SJSA1 (cell line): ENCODE measurements around the gene SLC1A2. TPM values are rescaled to one million over a fixed set of nuclear protein-coding genes. Genes with fewer than 3 reads are reported as not detected.
A peak's percentile ranks its signal among the peaks of the same experiment; 100 is the strongest.

ENCODE experiments used
- DNase-seq, 2 experiments: peaks; one replicate each; pipeline ENCODE4 v3.0.0-alpha.2; 2015 to 2020; ENCODE audit warnings: low spot score in 2 of 2, low read depth in 1 of 2
- H3K27ac ChIP-seq: fragments of 250-450 bp; sonication (Bioruptor Pico); 2 replicates; pipeline ENCODE4 v1.5.1; 2020; ENCODE audit warnings: mild to moderate bottlenecking, moderate library complexity
- H3K27me3 ChIP-seq: fragments of 250-450 bp; sonication (Bioruptor Pico); replicated peaks from 2 replicates; pipeline ENCODE4 v1.5.1; 2020; ENCODE audit warnings: mild to moderate bottlenecking, moderate library complexity
- H3K36me3 ChIP-seq: fragments of 250-450 bp; sonication (Bioruptor Pico); 2 replicates; pipeline ENCODE4 v1.5.1; 2020; ENCODE audit warnings: mild to moderate bottlenecking
- H3K4me1 ChIP-seq: fragments of 250-450 bp; sonication (Bioruptor Pico); replicated peaks from 2 replicates; pipeline ENCODE4 v1.6.1; 2021; ENCODE audit warnings: mild to moderate bottlenecking
- H3K4me3 ChIP-seq: fragments of 250-450 bp; sonication (Bioruptor Pico); 2 replicates; pipeline ENCODE4 v1.5.1; 2020; ENCODE audit warnings: mild to moderate bottlenecking
- H3K9me3 ChIP-seq: fragments of 250-450 bp; sonication (Bioruptor Pico); replicated peaks from 2 replicates; pipeline ENCODE4 v1.5.1; 2020; ENCODE audit warnings: mild to moderate bottlenecking
- total RNA-seq: library from RNA; depleted of rRNA; stranded (reverse); fragments of >200 nt; shearing (Covaris generic); gene quantifications from 2 replicates; pipeline ENCODE4 v1.2.3, GENCODE V29; 2014; rRNA removed

Gene SLC1A2
- total RNA-seq: 0.56 TPM in 1 of 2 replicates, not detected in the other

DNA sequence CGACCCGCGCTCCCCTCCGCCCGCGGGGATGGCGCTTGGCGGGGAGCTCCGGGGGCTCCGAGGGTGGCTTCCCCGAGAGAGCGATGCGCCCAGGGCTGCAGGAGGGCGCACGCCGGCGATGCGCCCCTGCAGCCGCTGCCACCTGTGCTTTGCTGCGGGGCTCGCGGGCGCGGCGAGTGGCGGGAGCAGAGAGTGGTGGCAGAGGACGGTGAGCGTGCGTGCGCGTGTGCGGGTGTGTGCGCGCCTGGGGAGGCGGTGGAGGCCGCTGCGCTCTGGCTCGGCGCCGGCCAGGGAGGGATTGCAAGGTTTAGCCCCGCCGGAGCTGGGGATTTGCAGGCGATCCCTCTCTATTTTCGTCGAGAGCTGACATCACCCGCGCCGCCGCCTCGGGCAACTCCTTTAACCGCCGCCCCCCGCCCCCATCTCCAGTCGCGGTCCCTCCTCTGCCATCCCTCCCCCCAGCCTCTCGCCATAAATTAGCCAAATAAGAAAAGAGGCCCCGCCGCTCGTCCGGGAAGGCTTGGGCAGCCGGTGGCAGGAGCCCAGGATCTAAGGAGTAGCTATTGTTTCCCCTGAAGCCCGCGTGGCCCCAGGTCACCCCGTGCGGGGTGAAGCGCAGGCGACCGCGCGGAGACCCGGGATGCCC, at the start of gene SLC1A2:
SLC1A2 (minus strand) TSS at position 375 of the 646 bp plus-strand sequence. CDS start 592 bp downstream, outside the sequence.
- Histone ChIP-seq H3K4me1 (peaks cover 8% of the 10 kb centered on the region), H3K27ac (no peak within 1 kb of the TSS), H3K27me3 (peaks cover 39% of the 10 kb centered on the region), H3K36me3 (no peaks in the 10 kb centered on the region), H3K9me3 (no peaks in the 10 kb centered on the region), H3K4me3 (peak within 1 kb of the TSS; percentile 33)
- DNase-seq: peak in 1 of 2 experiments; percentile 18

GRCh38 chr11:35466058-35466457, 46.7 kb upstream of the SLC1A2 start:
- no peak overlapping the region for H3K4me3 ChIP-seq
- no peak for DNase-seq
- H3K27me3 ChIP-seq: no peaks in the 10 kb centered on the region

DNA sequence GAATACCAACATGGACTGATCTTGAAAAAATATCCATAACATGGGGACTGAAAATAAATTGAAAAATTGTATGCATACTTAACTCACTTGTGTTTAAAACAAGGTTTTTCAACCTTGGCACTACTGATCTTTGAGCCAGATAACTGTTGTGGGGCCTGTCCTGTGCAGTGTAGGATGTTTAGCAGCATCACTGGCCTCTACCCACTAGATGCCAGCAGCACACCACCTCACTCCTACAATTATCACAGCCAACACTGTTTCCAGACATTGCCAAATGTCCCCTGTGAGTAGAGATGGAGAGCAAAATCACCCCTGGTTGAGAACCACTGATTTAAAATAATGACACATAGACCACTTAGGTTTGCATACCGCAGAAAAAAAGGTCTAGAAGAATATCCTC, 45.0 kb upstream of the SLC1A2 start:
- no peaks in the 10 kb centered on the region for H3K27me3 ChIP-seq
- H3K4me3 ChIP-seq: no peak overlapping the region
- no peaks in the 10 kb centered on the region for H3K9me3 ChIP-seq
- H3K36me3 ChIP-seq: no peaks in the 10 kb centered on the region; the same call in 1 of the 2 replicates
- H3K27ac ChIP-seq: no peak overlapping the region
- no peaks in the 10 kb centered on the region for H3K4me1 ChIP-seq
- no peak for DNase-seq

More at GRCh38 chr11:35466058-35466457, 46.7 kb upstream of the SLC1A2 start:
- no peaks in the 10 kb centered on the region for H3K9me3 ChIP-seq
- H3K36me3 ChIP-seq: peaks cover 8% of the 10 kb centered on the region
- H3K4me1 ChIP-seq: no peaks in the 10 kb centered on the region
- no peak overlapping the region for H3K27ac ChIP-seq

- H3K9me3 ChIP-seq: no peaks in the 10 kb centered on the region
- no peak for DNase-seq
- H3K27ac ChIP-seq: no peak overlapping the region
- no peak overlapping the region for H3K4me3 ChIP-seq
- H3K4me1 ChIP-seq: no peaks in the 10 kb centered on the region
- no peaks in the 10 kb centered on the region; the same call in 1 of the 2 replicates for H3K36me3 ChIP-seq
- H3K27me3 ChIP-seq: no peaks in the 10 kb centered on the region
Observed at GRCh38 chr11:35463331-35463751, 44.0 kb upstream of the SLC1A2 start.

GRCh38 chr11:35461917-35462538, 42.7 kb upstream of the SLC1A2 start:
- H3K4me1 ChIP-seq: no peaks in the 10 kb centered on the region
- no peak overlapping the region for H3K27ac ChIP-seq
- DNase-seq: no peak
- no peak overlapping the region for H3K4me3 ChIP-seq
- no peaks in the 10 kb centered on the region for H3K9me3 ChIP-seq
- no peaks in the 10 kb centered on the region for H3K27me3 ChIP-seq
- H3K36me3 ChIP-seq: no peaks in the 10 kb centered on the region

DNA sequence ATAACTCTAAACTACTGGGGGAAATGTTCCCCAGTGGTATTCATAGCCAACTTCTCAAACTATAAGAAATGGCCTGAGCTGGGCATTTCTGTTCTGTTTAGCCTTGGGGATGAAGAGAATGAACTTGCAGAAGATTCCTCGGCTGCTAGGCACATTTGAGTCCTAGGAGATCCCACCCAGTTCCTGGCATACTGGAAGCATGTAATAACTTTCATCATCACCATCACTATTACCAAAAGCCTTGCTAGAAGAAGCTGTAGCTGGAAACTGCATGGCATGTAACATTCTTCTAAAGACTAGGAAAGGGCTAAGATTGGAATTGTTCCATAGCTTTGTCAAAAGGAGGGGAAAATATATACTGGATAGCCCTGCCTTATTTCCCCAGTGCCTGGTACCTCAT, 40.1 kb upstream of the SLC1A2 start:
- H3K36me3 ChIP-seq: peaks cover 3% of the 10 kb centered on the region; the same call in 1 of the 2 replicates
- no peak overlapping the region for H3K27ac ChIP-seq
- no peaks in the 10 kb centered on the region for H3K9me3 ChIP-seq
- H3K4me3 ChIP-seq: no peak overlapping the region
- H3K27me3 ChIP-seq: no peaks in the 10 kb centered on the region
- DNase-seq: no peak
- H3K4me1 ChIP-seq: no peaks in the 10 kb centered on the region

DNA sequence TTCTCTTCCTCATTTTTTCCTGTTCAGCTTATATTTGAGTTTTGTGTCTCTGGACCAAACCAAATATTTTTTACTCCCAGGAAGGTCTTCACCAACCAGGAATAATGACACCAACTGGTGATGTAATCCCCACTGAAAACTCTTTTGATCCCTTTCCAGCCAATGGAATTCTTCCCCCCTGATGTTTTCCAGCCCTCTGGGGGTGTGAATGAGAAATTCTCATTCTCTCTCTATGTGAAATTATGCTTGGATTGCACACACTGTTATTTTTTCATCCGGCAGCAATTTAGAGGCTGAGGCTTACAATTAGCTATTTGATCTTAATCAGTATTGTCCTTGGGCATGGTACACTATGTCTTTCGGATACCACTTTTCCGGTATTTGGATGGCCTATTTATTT, 39.5 kb upstream of the SLC1A2 start:
- H3K4me1 ChIP-seq: no peaks in the 10 kb centered on the region
- peaks cover 3% of the 10 kb centered on the region; the same call in 1 of the 2 replicates for H3K36me3 ChIP-seq
- no peak overlapping the region for H3K4me3 ChIP-seq
- H3K9me3 ChIP-seq: no peaks in the 10 kb centered on the region
- no peak for DNase-seq
- no peak overlapping the region for H3K27ac ChIP-seq
- H3K27me3 ChIP-seq: no peaks in the 10 kb centered on the region

DNA sequence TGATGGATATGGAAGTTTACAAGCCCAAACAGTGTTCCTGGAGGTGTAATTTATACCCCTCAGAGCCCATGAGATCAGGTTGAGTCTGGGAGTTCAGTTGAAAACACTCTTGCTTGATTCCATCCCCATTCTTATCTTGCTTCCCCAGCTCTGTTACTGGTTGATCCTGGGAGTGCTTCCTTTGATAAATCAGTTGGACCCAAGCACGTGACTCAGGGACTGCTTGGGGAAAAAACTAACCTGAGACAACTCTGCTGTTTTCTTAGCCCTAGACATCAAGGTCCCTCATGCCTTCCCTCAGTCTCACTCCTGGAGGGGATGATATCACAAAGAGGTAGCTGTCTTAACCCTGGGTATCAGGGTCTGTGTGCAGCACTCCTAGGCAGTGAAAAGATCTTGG, 35.0 kb upstream of the SLC1A2 start:
- DNase-seq: no peak

DNA sequence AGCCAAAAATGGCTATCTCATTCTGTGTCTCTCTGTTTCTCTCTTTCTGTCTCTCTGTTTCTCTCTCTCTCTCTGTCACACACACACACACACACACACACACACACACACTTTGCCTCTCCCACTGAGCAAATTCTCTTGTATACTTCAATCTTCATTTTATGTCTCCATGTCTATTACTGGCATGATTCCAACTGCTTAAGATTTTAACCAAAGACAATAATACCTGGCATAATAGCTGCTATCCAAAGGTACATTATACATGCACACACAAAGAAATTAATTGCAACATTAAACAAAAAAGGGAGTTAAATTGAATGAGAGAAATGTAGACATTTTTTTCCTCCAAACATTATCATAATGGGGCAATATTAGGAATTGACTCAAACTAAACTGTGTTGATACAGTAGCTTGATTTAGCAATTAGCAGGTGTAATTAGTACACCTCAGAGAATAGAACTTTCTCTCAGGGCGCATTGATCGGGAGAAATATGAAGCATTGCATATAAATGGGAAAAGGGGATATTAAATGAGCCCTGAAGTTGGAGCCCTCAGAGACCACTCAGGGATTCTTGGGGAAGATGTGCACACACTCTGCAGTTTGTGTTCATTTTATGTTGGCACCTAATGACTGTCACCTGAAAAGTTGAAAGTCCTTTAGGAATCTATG, 17.4 kb upstream of the SLC1A2 start:
- Histone ChIP-seq H3K4me3 (no peak overlapping the region), H3K9me3 (no peaks in the 10 kb centered on the region), H3K27ac (no peak overlapping the region), H3K27me3 (no peaks in the 10 kb centered on the region), H3K4me1 (no peaks in the 10 kb centered on the region), H3K36me3 (peaks cover 24% of the 10 kb centered on the region)
- no peak for DNase-seq

More for the DNA sequence above, 35.0 kb upstream of the SLC1A2 start:
- no peak overlapping the region for H3K27ac ChIP-seq
- peaks cover 7% of the 10 kb centered on the region; the same call in 1 of the 2 replicates for H3K36me3 ChIP-seq
- no peaks in the 10 kb centered on the region; the same call in 1 of the 2 replicates for H3K9me3 ChIP-seq
- H3K27me3 ChIP-seq: no peaks in the 10 kb centered on the region
- H3K4me1 ChIP-seq: no peaks in the 10 kb centered on the region
- no peak overlapping the region for H3K4me3 ChIP-seq

DNA sequence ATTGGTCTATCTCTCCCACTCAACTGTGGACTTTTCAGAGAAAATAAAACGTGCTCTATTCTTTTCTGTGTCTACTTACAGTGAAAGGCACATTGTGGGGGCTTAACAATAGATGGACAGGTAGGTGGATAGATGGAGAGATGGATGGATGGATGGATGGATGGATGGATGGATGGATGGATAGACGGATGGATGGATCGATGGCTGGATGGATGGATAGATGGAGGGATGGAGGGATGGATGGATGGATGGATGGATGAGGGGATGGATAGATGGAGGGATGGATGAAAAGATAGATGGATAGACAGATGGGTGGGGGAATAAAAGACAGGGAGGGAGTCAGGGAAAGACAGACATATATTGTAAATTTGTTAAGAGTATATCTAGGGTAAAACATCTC, 14.2 kb upstream of the SLC1A2 start:
- H3K4me1 ChIP-seq: no peaks in the 10 kb centered on the region
- DNase-seq: no peak
- H3K27me3 ChIP-seq: no peaks in the 10 kb centered on the region
- H3K9me3 ChIP-seq: no peaks in the 10 kb centered on the region
- H3K27ac ChIP-seq: no peak overlapping the region
- H3K36me3 ChIP-seq: peaks cover 29% of the 10 kb centered on the region
- no peak overlapping the region for H3K4me3 ChIP-seq

GRCh38 chr11:35432464-35432863, 13.1 kb upstream of the SLC1A2 start:
- Histone ChIP-seq H3K4me3 (no peak overlapping the region), H3K36me3 (peaks cover 29% of the 10 kb centered on the region), H3K27ac (no peak overlapping the region), H3K4me1 (no peaks in the 10 kb centered on the region), H3K27me3 (no peaks in the 10 kb centered on the region), H3K9me3 (no peaks in the 10 kb centered on the region)
- no peak for DNase-seq

DNA sequence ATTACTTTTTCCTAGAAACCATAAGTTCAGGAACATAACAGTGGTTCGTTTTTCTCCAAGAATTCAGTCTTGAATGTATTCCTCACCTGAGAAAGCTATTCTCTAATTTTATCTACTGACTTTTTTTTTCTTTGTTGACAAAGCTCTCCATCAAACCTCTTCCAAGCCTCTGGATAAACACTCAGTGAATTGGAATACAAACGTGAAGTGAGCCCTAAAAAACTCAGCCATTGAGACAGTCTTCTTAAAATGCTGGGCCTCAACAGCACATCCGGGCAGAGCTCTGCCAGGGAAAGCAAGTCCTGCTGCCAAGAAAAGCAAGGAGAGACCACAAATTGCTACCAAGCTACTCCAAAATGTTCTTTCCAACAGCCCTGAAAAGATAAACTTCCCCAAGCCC, 7.7 kb upstream of the SLC1A2 start:
- peaks cover 10% of the 10 kb centered on the region for H3K36me3 ChIP-seq
- H3K27me3 ChIP-seq: no peaks in the 10 kb centered on the region
- H3K4me3 ChIP-seq: no peak overlapping the region
- DNase-seq: no peak
- no peaks in the 10 kb centered on the region for H3K9me3 ChIP-seq
- H3K4me1 ChIP-seq: no peaks in the 10 kb centered on the region
- no peak overlapping the region for H3K27ac ChIP-seq

DNA sequence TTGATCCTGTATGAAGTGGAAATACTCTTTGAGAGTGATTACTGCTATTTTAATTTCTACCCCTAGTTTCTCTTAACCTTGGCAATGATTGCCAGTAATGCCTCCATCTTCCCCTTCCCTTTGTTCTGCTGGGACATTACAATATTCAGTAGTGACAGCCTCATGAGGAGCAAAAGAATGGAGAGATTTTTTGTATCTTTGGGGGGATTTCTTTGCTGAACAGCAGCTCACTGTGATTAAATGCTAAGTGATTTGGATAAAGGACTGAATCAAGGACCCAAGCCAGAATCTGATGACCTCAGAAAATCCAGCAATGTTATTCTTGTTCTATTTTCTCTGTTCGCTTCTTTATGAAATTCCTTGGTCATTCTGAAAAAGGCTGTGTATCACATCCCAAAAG, 7.0 kb upstream of the SLC1A2 start:
- no peak for DNase-seq
- H3K27ac ChIP-seq: no peak overlapping the region
- H3K9me3 ChIP-seq: no peaks in the 10 kb centered on the region
- H3K4me3 ChIP-seq: no peak overlapping the region
- H3K4me1 ChIP-seq: no peaks in the 10 kb centered on the region
- H3K36me3 ChIP-seq: peaks cover 9% of the 10 kb centered on the region
- 0 out of 2 replicates have a peak, but pooled peaks cover 3% of the 10 kb centered on the region for H3K27me3 ChIP-seq
